DMS 273 (cell line): Measurements from ENCODE around the gene LTO1.
A peak's percentile ranks its signal among the peaks of the same experiment; 100 is the strongest.
"Not testable (repeated sequence)": the region's sequence is repeated elsewhere in the genome, so short reads cannot be mapped to it uniquely, and the experiment has no call there.

Source experiments
- DNase-seq: peaks from one replicate; lab custom pipeline; 2025; ENCODE audit not compliant: unreplicated experiment; lab: John Stamatoyannopoulos, UW

The LTO1 gene

GRCh38 chr11:69636512-69637197 is 38.5 kb downstream of the LTO1 start:
- DNase-seq = peak; percentile 86

GRCh38 chr11:69635804-69636511 is 39.2 kb downstream of the LTO1 start:
- DNase-seq = no peak

- DNase-seq = no peak
Measured at GRCh38 chr11:69635195-69635594, 40.0 kb downstream of the LTO1 start.

- DNase-seq = no peak
Measured at GRCh38 chr11:69634590-69634989, 40.6 kb downstream of the LTO1 start.

- DNase-seq = no peak
Measured at GRCh38 chr11:69634069-69634468, 41.1 kb downstream of the LTO1 start.

GRCh38 chr11:69632900-69633299 is 42.3 kb downstream of the LTO1 start:
- no peak for DNase-seq

- no peak for DNase-seq
Measured at GRCh38 chr11:69630424-69630823, 44.7 kb downstream of the LTO1 start.

GRCh38 chr11:69630017-69630416 is 45.1 kb downstream of the LTO1 start:
- DNase-seq = peak; percentile 30

- no peak for DNase-seq
Measured at GRCh38 chr11:69627551-69627950, 47.6 kb downstream of the LTO1 start.

GRCh38 chr11:69625476-69625875 is 49.7 kb downstream of the LTO1 start:
- DNase-seq = no peak

GRCh38 chr11:69624293-69624692 is 50.9 kb downstream of the LTO1 start:
- DNase-seq = no peak

GRCh38 chr11:69622097-69622681 is 53.0 kb downstream of the LTO1 start:
- not testable (repeated sequence) for DNase-seq

GRCh38 chr11:69620683-69621290 is 54.4 kb downstream of the LTO1 start:
- no peak for DNase-seq

GRCh38 chr11:69618237-69618636 is 56.9 kb downstream of the LTO1 start:
- no peak for DNase-seq

GRCh38 chr11:69617682-69618081 is 57.5 kb downstream of the LTO1 start:
- no peak for DNase-seq

GRCh38 chr11:69617220-69617619 is 57.9 kb downstream of the LTO1 start:
- DNase-seq = no peak
